Neural cell (in vitro differentiated cells): ENCODE measurements around the gene CLCNKA. TPM values are rescaled to one million over a fixed set of nuclear protein-coding genes. Genes with fewer than 3 reads are reported as not detected.

ENCODE experiments used
- H2AFZ ChIP-seq: fragments of 200-600, 300-800 bp; sonication (generic), shearing (Covaris generic); 2 replicates; pipeline ENCODE4 v1.6.0; 2014; ENCODE audit warnings: low read depth, mild to moderate bottlenecking, antibody characterized with exemption, low read length, moderate library complexity
- H3F3A ChIP-seq: fragments of 200-600 bp; shearing (Covaris generic); 2 replicates; pipeline ENCODE4 v1.6.1; 2016; ENCODE audit warnings: mild to moderate bottlenecking, moderate library complexity, mixed read lengths, antibody characterized with exemption, low read length; ENCODE audit not compliant: insufficient read depth, poor library complexity, severe bottlenecking
- H3K27ac ChIP-seq: fragments of 200-600, 300-800 bp; sonication (generic), shearing (Covaris generic); 2 replicates; pipeline ENCODE4 v1.5.1; 2014; ENCODE audit warnings: mild to moderate bottlenecking, low read length, moderate library complexity
- H3K27me3 ChIP-seq: fragments of 300-800, 200-600 bp; sonication (generic), shearing (Covaris generic); 2 replicates; pipeline ENCODE4 v1.6.0; 2014; ENCODE audit warnings: mild to moderate bottlenecking, low read depth, low read length, moderate library complexity; ENCODE audit not compliant: insufficient read depth
- H3K36me3 ChIP-seq: fragments of 300-800, 200-600 bp; sonication (generic), shearing (Covaris generic); 2 replicates; pipeline ENCODE4 v1.5.1; 2014; ENCODE audit warnings: mild to moderate bottlenecking, antibody characterized with exemption, low read length, moderate library complexity; ENCODE audit not compliant: insufficient read depth
- H3K4me2 ChIP-seq: fragments of 300-800, 200-600 bp; sonication (generic), shearing (Covaris generic); 2 replicates; pipeline ENCODE4 v1.6.0; 2014; ENCODE audit warnings: mild to moderate bottlenecking, low read length
- H3K4me3 ChIP-seq: fragments of 300-800, 200-600 bp; sonication (generic), shearing (Covaris generic); 2 replicates; pipeline ENCODE4 v1.5.1; 2014; ENCODE audit warnings: mild to moderate bottlenecking, low read length, moderate library complexity
- H3K79me2 ChIP-seq: fragments of 200-600 bp; shearing (Covaris generic); replicated peaks from 2 replicates; pipeline ENCODE4 v1.6.0; 2014; ENCODE audit warnings: mild to moderate bottlenecking, low read length, moderate library complexity; ENCODE audit not compliant: insufficient read depth
- H3K9ac ChIP-seq: fragments of 300-800, 200-600 bp; sonication (generic), shearing (Covaris generic); 2 replicates; pipeline ENCODE4 v1.6.1; 2016; ENCODE audit warnings: mild to moderate bottlenecking, low read length, mixed read lengths
- H3K9me2 ChIP-seq: fragments of 200-600 bp; shearing (Covaris generic); 2 replicates; pipeline ENCODE4 v1.6.1; 2016; ENCODE audit warnings: mild to moderate bottlenecking, low read length, mixed read lengths; ENCODE audit not compliant: insufficient read depth
- H3K9me3 ChIP-seq: fragments of 200-600, 300-800 bp; sonication (generic), shearing (Covaris generic); 2 replicates; pipeline ENCODE4 v1.6.1; 2016; ENCODE audit warnings: mild to moderate bottlenecking, mixed run types, low read length, moderate library complexity, mixed read lengths
- H4K20me1 ChIP-seq: fragments of 200-600 bp; shearing (Covaris generic); 2 replicates; pipeline ENCODE4 v1.6.1; 2016; ENCODE audit warnings: mild to moderate bottlenecking, mixed run types; ENCODE audit not compliant: insufficient read depth
- EP300 ChIP-seq: fragments of 450-650 bp; conservative IDR thresholded peaks from 2 replicates; pipeline ENCODE4 v1.6.1; 2014; ENCODE audit warnings: antibody characterized with exemption, mild to moderate bottlenecking, moderate library complexity; ENCODE audit not compliant: poor library complexity, severe bottlenecking
- EZH2 ChIP-seq: fragments of 200-600, 300-800 bp; shearing (Covaris generic), sonication (generic); IDR thresholded peaks from 2 replicates; pipeline ENCODE4 v1.6.1; 2014; ENCODE audit warnings: antibody characterized with exemption, low read length, borderline replicate concordance, mild to moderate bottlenecking; ENCODE audit not compliant: insufficient read depth, poor library complexity, severe bottlenecking
- MXI1 ChIP-seq: fragments of 450-650 bp; conservative IDR thresholded peaks from 2 replicates; pipeline ENCODE4 v1.6.1; 2014; ENCODE audit warnings: antibody characterized with exemption, mild to moderate bottlenecking; ENCODE audit not compliant: poor library complexity, severe bottlenecking
- POLR2AphosphoS5 ChIP-seq: IDR thresholded peaks from 2 replicates; pipeline ENCODE4 v1.6.1; 2012
- RAD21 ChIP-seq: fragments of 450-650 bp; conservative IDR thresholded peaks from 2 replicates; pipeline ENCODE4 v1.6.1; 2014; ENCODE audit warnings: antibody characterized with exemption, mild to moderate bottlenecking, moderate library complexity
- SMC3 ChIP-seq: fragments of 450-650 bp; conservative IDR thresholded peaks from 2 replicates; pipeline ENCODE4 v1.6.1; 2014; ENCODE audit warnings: antibody characterized with exemption, mild to moderate bottlenecking, moderate library complexity; ENCODE audit not compliant: poor library complexity
- TAF1 ChIP-seq: IDR thresholded peaks from 2 replicates; pipeline ENCODE4 v1.6.1; 2012; ENCODE audit warnings: low read depth
- polyA plus RNA-seq: library from polyadenylated mRNA; depleted of rRNA; stranded (reverse); fragments of >200 nt; gene quantifications from 2 replicates; pipeline ENCODE4 v1.2.3, GENCODE V29; 2014
- TF ChIP-seq, protein P1 (sequence below): fragments of 450-650 bp; IDR thresholded peaks from 2 replicates; pipeline ENCODE4 v1.5.1; 2014; ENCODE audit warnings: antibody characterized with exemption, mild to moderate bottlenecking, moderate library complexity; ENCODE audit not compliant: poor library complexity, severe bottlenecking
- TF ChIP-seq, protein P2 (sequence below): IDR thresholded peaks from 2 replicates; pipeline ENCODE4 v1.6.1; 2012; ENCODE audit warnings: borderline replicate concordance

CLCNKA gene
- polyA plus RNA-seq, 1 donor from 2014 or later, result not detected

DNA sequence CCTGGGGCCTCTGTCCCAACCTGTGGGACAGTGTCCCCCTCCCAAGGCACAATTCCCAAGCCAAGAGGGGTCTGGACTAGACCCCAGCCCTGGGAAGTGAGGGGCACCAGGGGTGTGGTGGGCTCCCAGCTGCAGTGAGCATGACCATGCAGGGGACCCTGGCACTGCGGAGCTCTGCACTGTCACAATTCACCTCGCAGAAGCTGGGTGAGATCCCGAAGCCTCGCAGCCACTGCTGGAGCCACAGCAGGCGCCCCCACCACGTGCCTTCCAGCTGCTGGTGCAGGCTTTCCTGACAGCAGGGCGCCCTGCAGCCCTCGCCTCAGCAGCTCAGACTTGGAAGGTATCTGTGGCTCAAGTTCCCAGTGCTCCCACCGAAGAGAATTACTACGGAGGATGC lies 27.8 kb upstream of the CLCNKA start:
- TF ChIP-seq, protein P1, sequence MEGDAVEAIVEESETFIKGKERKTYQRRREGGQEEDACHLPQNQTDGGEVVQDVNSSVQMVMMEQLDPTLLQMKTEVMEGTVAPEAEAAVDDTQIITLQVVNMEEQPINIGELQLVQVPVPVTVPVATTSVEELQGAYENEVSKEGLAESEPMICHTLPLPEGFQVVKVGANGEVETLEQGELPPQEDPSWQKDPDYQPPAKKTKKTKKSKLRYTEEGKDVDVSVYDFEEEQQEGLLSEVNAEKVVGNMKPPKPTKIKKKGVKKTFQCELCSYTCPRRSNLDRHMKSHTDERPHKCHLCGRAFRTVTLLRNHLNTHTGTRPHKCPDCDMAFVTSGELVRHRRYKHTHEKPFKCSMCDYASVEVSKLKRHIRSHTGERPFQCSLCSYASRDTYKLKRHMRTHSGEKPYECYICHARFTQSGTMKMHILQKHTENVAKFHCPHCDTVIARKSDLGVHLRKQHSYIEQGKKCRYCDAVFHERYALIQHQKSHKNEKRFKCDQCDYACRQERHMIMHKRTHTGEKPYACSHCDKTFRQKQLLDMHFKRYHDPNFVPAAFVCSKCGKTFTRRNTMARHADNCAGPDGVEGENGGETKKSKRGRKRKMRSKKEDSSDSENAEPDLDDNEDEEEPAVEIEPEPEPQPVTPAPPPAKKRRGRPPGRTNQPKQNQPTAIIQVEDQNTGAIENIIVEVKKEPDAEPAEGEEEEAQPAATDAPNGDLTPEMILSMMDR, result no peak
- TF ChIP-seq EP300, result no peak
- TF ChIP-seq, protein P2, sequence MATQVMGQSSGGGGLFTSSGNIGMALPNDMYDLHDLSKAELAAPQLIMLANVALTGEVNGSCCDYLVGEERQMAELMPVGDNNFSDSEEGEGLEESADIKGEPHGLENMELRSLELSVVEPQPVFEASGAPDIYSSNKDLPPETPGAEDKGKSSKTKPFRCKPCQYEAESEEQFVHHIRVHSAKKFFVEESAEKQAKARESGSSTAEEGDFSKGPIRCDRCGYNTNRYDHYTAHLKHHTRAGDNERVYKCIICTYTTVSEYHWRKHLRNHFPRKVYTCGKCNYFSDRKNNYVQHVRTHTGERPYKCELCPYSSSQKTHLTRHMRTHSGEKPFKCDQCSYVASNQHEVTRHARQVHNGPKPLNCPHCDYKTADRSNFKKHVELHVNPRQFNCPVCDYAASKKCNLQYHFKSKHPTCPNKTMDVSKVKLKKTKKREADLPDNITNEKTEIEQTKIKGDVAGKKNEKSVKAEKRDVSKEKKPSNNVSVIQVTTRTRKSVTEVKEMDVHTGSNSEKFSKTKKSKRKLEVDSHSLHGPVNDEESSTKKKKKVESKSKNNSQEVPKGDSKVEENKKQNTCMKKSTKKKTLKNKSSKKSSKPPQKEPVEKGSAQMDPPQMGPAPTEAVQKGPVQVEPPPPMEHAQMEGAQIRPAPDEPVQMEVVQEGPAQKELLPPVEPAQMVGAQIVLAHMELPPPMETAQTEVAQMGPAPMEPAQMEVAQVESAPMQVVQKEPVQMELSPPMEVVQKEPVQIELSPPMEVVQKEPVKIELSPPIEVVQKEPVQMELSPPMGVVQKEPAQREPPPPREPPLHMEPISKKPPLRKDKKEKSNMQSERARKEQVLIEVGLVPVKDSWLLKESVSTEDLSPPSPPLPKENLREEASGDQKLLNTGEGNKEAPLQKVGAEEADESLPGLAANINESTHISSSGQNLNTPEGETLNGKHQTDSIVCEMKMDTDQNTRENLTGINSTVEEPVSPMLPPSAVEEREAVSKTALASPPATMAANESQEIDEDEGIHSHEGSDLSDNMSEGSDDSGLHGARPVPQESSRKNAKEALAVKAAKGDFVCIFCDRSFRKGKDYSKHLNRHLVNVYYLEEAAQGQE, result no peak
- TF ChIP-seq MXI1, result no peak
- no peak for TF ChIP-seq TAF1
- no peak for TF ChIP-seq RAD21
- no peak for TF ChIP-seq SMC3
- TF ChIP-seq POLR2AphosphoS5, result no peak
- no peak for TF ChIP-seq EZH2
- no peaks in the 10 kb centered on the region for H3K9me2 ChIP-seq
- no peak overlapping the region for H3K4me3 ChIP-seq
- no peaks in the 10 kb centered on the region for H3F3A ChIP-seq
- H3K9me3 ChIP-seq, result no peaks in the 10 kb centered on the region
- no peak overlapping the region for H2AFZ ChIP-seq
- no peaks in the 10 kb centered on the region for H3K36me3 ChIP-seq
- no peak overlapping the region for H3K4me2 ChIP-seq
- H3K27me3 ChIP-seq, result no peaks in the 10 kb centered on the region
- H3K27ac ChIP-seq, result no peak overlapping the region
- H4K20me1 ChIP-seq, result no peaks in the 10 kb centered on the region
- no peak overlapping the region for H3K9ac ChIP-seq
- no peaks in the 10 kb centered on the region for H3K79me2 ChIP-seq

DNA sequence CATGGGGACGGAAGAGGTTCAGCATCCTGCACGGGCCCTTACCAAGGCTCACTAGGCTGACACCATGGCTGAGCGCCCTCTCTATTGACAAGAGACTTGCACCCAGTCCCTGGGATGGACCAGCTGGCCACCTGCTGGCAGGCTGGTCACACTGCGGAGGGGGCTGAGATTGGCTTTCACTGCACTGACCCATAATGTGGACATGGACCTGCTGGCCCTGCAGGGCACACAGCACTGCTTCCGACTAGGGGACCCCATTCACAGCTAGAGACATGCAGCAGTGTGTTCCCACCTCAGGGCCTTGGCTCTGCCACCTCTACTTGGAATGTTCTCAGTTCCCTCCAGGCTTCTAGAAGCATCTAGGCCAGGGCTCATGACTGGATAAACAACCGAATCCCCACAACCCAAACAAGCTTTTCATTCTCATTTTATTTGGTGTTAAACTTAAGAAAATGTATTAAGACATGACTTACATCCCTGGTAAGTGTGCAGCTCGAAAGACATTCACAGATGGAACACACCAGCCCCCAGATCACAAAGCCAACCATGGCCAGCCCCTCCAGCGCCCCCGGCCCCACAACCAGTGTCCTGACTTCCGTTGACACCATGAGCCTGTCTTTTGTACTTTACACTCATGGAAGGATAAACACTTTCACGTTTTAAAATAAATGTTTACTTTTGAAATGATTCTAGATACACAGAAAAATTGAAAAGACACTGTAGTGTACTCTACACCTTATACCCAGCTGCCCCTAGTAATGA lies 27.1 kb upstream of the CLCNKA start:
- Histone ChIP-seq H3K9ac (no peak overlapping the region), H3K4me2 (no peak overlapping the region), H3K27ac (no peak overlapping the region), H3K36me3 (no peaks in the 10 kb centered on the region), H4K20me1 (no peaks in the 10 kb centered on the region), H3F3A (no peaks in the 10 kb centered on the region), H2AFZ (no peak overlapping the region), H3K4me3 (no peak overlapping the region), H3K9me2 (no peaks in the 10 kb centered on the region), H3K27me3 (no peaks in the 10 kb centered on the region), H3K9me3 (no peaks in the 10 kb centered on the region), H3K79me2 (no peaks in the 10 kb centered on the region)
- no peak for TF ChIP-seq EP300
- no peak for TF ChIP-seq POLR2AphosphoS5
- TF ChIP-seq, protein P1, result no peak
- no peak for TF ChIP-seq MXI1
